GM23338 (cell line): Measurements from ENCODE around the gene PPP6R1. TPM values are rescaled to one million over a fixed set of nuclear protein-coding genes. Genes with fewer than 3 reads are reported as not detected.

Experiments used
- ATAC-seq: fragments of 200-7000 bp; cut with Tn5 transposase; 3 replicates; pipeline ENCODE4 v1.9.1; 2020
- DNase-seq: peaks from one replicate; pipeline ENCODE4 v3.0.0-alpha.2; 2015; ENCODE audit warnings: low spot score
- H2AFZ ChIP-seq: fragments of 200-600 bp; sonication (generic); 2 replicates; pipeline ENCODE4 v1.8.0; 2016; ENCODE audit warnings: antibody characterized with exemption, mild to moderate bottlenecking, moderate library complexity
- H3F3A ChIP-seq: fragments of 200-600 bp; sonication (generic); replicated peaks from 2 replicates; pipeline ENCODE4 v1.8.0; 2017; ENCODE audit warnings: antibody characterized with exemption, mixed run types, low read depth
- H3K27ac ChIP-seq: fragments of 200-600 bp; sonication (generic); 2 replicates; pipeline ENCODE4 v1.6.1; 2016; ENCODE audit warnings: low read depth
- H3K27me3 ChIP-seq: fragments of 200-600 bp; sonication (generic); 2 replicates; pipeline ENCODE4 v1.8.0; 2016; ENCODE audit warnings: mild to moderate bottlenecking, mixed run types, moderate library complexity; ENCODE audit not compliant: insufficient read depth
- H3K36me3 ChIP-seq: fragments of 200-600 bp; sonication (generic); 2 replicates; pipeline ENCODE4 v1.8.0; 2016; ENCODE audit warnings: mild to moderate bottlenecking; ENCODE audit not compliant: insufficient read depth
- H3K4me1 ChIP-seq: fragments of 200-600 bp; sonication (generic); 2 replicates; pipeline ENCODE4 v1.8.0; 2016; ENCODE audit warnings: mild to moderate bottlenecking, moderate library complexity; ENCODE audit not compliant: insufficient read depth
- H3K4me2 ChIP-seq: fragments of 200-600 bp; sonication (generic); 2 replicates; pipeline ENCODE4 v1.7.1; 2017; ENCODE audit warnings: mixed run types
- H3K4me3 ChIP-seq: fragments of 200-600 bp; sonication (generic); 2 replicates; pipeline ENCODE4 v1.6.1; 2016; ENCODE audit warnings: mixed run types
- H3K79me2 ChIP-seq: fragments of 200-600 bp; sonication (generic); replicated peaks from 2 replicates; pipeline ENCODE4 v1.8.0; 2017; ENCODE audit warnings: mild to moderate bottlenecking; ENCODE audit not compliant: insufficient read depth
- H3K9me2 ChIP-seq: fragments of 200-600 bp; sonication (generic); 2 replicates; pipeline ENCODE4 v1.8.0; 2017; ENCODE audit not compliant: insufficient read depth
- H4K20me1 ChIP-seq: fragments of 200-600 bp; sonication (generic); replicated peaks from 2 replicates; pipeline ENCODE4 v1.8.0; 2017; ENCODE audit warnings: mild to moderate bottlenecking; ENCODE audit not compliant: insufficient read depth
- H3K27ac Mint-ChIP-seq: 2 replicates; pipeline ENCODE4 v1.8.0; 2020; ENCODE audit warnings: inconsistent platforms, mild to moderate bottlenecking, moderate library complexity, mixed read lengths
- H3K27me3 Mint-ChIP-seq: 3 replicates; pipeline ENCODE4 v1.8.0; 2022; ENCODE audit warnings: low read depth, mild to moderate bottlenecking, moderate library complexity, mixed read lengths, inconsistent platforms; ENCODE audit not compliant: insufficient read depth, poor library complexity
- H3K36me3 Mint-ChIP-seq: 3 replicates; pipeline ENCODE4 v1.8.0; 2021; ENCODE audit warnings: low read depth, mild to moderate bottlenecking, inconsistent platforms, moderate library complexity, mixed read lengths
- H3K4me1 Mint-ChIP-seq: 3 replicates; pipeline ENCODE4 v1.8.0; 2020; ENCODE audit warnings: mild to moderate bottlenecking, inconsistent platforms, mixed read lengths
- H3K4me3 Mint-ChIP-seq: 3 replicates; pipeline ENCODE4 v1.8.0; 2021; ENCODE audit warnings: moderate library complexity, mild to moderate bottlenecking, inconsistent platforms, mixed read lengths
- H3K9me3 Mint-ChIP-seq: 3 replicates; pipeline ENCODE4 v1.8.0; 2020; ENCODE audit warnings: moderate library complexity, mild to moderate bottlenecking, inconsistent platforms, mixed read lengths
- CREB1 ChIP-seq: fragments of 250-450 bp; sonication (Bioruptor Pico); IDR thresholded peaks from 2 replicates; pipeline ENCODE4 v1.5.0; 2020; ENCODE audit warnings: low read depth, mild to moderate bottlenecking, moderate library complexity
- CTCF ChIP-seq, 2 experiments: fragments of 200-600 bp in 1 of 2; sonication (generic) in 1 of 2; conservative IDR thresholded peaks; 2 replicates each; pipeline versions ENCODE4 v1.5.1 to v1.6.1; 2016 to 2017; ENCODE audit warnings: antibody characterized with exemption in 2 of 2, low read depth in 2 of 2, mild to moderate bottlenecking in 2 of 2, moderate library complexity in 1 of 2
- EZH2 ChIP-seq: fragments of 200-600 bp; sonication (generic); IDR thresholded peaks from one replicate; pipeline ENCODE4 v1.8.0; 2017; ENCODE audit warnings: antibody characterized with exemption, mild to moderate bottlenecking, low read depth; ENCODE audit not compliant: unreplicated experiment
- EZH2phosphoT487 ChIP-seq: fragments of 200-600 bp; sonication (generic); IDR thresholded peaks from one replicate; pipeline ENCODE4 v1.8.1; 2018; ENCODE audit warnings: antibody characterized with exemption; ENCODE audit not compliant: unreplicated experiment
- NANOG ChIP-seq: IDR thresholded peaks from 2 replicates; pipeline ENCODE4 v1.6.1; 2016; ENCODE audit warnings: antibody characterized with exemption, borderline replicate concordance
- POLR2AphosphoS5 ChIP-seq: IDR thresholded peaks from 2 replicates; pipeline ENCODE4 v1.6.1; 2016; ENCODE audit warnings: antibody characterized with exemption, low read depth
- STAT1 ChIP-seq: IDR thresholded peaks from one replicate; pipeline ENCODE4 v1.6.1; 2016; ENCODE audit warnings: antibody characterized with exemption; ENCODE audit not compliant: unreplicated experiment
- ZNF331 ChIP-seq: fragments of 250-450 bp; sonication (Bioruptor Pico); IDR thresholded peaks from 2 replicates; pipeline ENCODE4 v1.5.0; 2020; ENCODE audit warnings: low read depth, mild to moderate bottlenecking, moderate library complexity
- polyA plus RNA-seq: library from polyadenylated mRNA; unstranded; fragments of >200 nt; fragmentation: Nextera tagmentation; extraction: Ambion mirVana; gene quantifications from 2 replicates; pipeline ENCODE4 v1.2.1, GENCODE V29; 2016
- total RNA-seq: library from RNA; depleted of rRNA; stranded (reverse); fragments of >200 nt; shearing (Covaris generic); gene quantifications from 2 replicates; pipeline ENCODE4 v1.2.3, GENCODE V29; 2014
- TF ChIP-seq, protein P1 (sequence below): IDR thresholded peaks from 2 replicates; pipeline ENCODE4 v1.6.1; 2016; ENCODE audit warnings: antibody characterized with exemption
- TF ChIP-seq, protein P2 (sequence below): fragments of 250-450 bp; sonication (Bioruptor Pico); IDR thresholded peaks from 2 replicates; pipeline ENCODE4 v1.5.0; 2020; ENCODE audit warnings: mild to moderate bottlenecking, moderate library complexity
- TF ChIP-seq, protein P3 (sequence below): IDR thresholded peaks from one replicate; pipeline ENCODE4 v1.6.1; 2018; ENCODE audit warnings: antibody characterized with exemption; ENCODE audit not compliant: unreplicated experiment

The PPP6R1 gene
- total and polyA plus RNA-seq, 2 experiments from 2014 or later: 22.2 to 70.8 TPM

DNA sequence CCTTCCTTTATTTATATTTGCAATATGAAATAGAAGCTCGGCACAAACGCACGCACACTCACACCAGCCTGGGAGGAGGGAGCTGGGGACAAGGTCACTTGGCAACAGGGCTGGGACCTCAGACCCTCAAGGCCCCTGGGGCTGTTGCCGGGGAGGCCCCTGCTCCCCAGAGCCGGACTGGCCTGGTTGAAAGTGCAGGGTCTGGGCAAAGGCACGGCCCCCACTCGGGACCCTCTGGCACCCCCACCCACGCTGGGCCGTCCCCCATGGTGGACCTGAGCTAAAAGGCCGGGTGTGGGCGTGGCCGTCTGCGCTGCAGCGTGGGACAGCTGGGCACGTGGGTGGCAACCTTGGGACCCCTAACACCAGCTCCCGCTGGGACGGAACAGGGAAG is 29.0 kb downstream of the PPP6R1 start:
- Mint-ChIP-seq H3K4me1 (peaks cover 4% of the 10 kb centered on the region; the same call in 2 of the 3 replicates), H3K27ac (no peak overlapping the region), H3K36me3 (peaks cover 25% of the 10 kb centered on the region), H3K9me3 (no peaks in the 10 kb centered on the region), H3K27me3 (peaks cover 11% of the 10 kb centered on the region), H3K4me3 (no peak overlapping the region)
- no peak overlapping the region for H3K4me3 ChIP-seq
- DNase-seq (no peak), ATAC-seq (no peak)
- no peaks in the 10 kb centered on the region for H3K4me1 ChIP-seq
- H4K20me1 ChIP-seq: peaks cover 3% of the 10 kb centered on the region
- TF ChIP-seq STAT1 (no peak), ZNF331 (CRISPR knock-in tag) (no peak), EZH2 (no peak), NANOG (no peak), POLR2AphosphoS5 (no peak), CREB1 (no peak), EZH2phosphoT487 (no peak), CTCF (conservative IDR thresholded peaks at IDR 0.05; ENCODE audit: low read depth in 2 of 2) (no peak)
- TF ChIP-seq, protein P1, sequence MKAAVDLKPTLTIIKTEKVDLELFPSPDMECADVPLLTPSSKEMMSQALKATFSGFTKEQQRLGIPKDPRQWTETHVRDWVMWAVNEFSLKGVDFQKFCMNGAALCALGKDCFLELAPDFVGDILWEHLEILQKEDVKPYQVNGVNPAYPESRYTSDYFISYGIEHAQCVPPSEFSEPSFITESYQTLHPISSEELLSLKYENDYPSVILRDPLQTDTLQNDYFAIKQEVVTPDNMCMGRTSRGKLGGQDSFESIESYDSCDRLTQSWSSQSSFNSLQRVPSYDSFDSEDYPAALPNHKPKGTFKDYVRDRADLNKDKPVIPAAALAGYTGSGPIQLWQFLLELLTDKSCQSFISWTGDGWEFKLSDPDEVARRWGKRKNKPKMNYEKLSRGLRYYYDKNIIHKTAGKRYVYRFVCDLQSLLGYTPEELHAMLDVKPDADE: no peak
- TF ChIP-seq, protein P2, sequence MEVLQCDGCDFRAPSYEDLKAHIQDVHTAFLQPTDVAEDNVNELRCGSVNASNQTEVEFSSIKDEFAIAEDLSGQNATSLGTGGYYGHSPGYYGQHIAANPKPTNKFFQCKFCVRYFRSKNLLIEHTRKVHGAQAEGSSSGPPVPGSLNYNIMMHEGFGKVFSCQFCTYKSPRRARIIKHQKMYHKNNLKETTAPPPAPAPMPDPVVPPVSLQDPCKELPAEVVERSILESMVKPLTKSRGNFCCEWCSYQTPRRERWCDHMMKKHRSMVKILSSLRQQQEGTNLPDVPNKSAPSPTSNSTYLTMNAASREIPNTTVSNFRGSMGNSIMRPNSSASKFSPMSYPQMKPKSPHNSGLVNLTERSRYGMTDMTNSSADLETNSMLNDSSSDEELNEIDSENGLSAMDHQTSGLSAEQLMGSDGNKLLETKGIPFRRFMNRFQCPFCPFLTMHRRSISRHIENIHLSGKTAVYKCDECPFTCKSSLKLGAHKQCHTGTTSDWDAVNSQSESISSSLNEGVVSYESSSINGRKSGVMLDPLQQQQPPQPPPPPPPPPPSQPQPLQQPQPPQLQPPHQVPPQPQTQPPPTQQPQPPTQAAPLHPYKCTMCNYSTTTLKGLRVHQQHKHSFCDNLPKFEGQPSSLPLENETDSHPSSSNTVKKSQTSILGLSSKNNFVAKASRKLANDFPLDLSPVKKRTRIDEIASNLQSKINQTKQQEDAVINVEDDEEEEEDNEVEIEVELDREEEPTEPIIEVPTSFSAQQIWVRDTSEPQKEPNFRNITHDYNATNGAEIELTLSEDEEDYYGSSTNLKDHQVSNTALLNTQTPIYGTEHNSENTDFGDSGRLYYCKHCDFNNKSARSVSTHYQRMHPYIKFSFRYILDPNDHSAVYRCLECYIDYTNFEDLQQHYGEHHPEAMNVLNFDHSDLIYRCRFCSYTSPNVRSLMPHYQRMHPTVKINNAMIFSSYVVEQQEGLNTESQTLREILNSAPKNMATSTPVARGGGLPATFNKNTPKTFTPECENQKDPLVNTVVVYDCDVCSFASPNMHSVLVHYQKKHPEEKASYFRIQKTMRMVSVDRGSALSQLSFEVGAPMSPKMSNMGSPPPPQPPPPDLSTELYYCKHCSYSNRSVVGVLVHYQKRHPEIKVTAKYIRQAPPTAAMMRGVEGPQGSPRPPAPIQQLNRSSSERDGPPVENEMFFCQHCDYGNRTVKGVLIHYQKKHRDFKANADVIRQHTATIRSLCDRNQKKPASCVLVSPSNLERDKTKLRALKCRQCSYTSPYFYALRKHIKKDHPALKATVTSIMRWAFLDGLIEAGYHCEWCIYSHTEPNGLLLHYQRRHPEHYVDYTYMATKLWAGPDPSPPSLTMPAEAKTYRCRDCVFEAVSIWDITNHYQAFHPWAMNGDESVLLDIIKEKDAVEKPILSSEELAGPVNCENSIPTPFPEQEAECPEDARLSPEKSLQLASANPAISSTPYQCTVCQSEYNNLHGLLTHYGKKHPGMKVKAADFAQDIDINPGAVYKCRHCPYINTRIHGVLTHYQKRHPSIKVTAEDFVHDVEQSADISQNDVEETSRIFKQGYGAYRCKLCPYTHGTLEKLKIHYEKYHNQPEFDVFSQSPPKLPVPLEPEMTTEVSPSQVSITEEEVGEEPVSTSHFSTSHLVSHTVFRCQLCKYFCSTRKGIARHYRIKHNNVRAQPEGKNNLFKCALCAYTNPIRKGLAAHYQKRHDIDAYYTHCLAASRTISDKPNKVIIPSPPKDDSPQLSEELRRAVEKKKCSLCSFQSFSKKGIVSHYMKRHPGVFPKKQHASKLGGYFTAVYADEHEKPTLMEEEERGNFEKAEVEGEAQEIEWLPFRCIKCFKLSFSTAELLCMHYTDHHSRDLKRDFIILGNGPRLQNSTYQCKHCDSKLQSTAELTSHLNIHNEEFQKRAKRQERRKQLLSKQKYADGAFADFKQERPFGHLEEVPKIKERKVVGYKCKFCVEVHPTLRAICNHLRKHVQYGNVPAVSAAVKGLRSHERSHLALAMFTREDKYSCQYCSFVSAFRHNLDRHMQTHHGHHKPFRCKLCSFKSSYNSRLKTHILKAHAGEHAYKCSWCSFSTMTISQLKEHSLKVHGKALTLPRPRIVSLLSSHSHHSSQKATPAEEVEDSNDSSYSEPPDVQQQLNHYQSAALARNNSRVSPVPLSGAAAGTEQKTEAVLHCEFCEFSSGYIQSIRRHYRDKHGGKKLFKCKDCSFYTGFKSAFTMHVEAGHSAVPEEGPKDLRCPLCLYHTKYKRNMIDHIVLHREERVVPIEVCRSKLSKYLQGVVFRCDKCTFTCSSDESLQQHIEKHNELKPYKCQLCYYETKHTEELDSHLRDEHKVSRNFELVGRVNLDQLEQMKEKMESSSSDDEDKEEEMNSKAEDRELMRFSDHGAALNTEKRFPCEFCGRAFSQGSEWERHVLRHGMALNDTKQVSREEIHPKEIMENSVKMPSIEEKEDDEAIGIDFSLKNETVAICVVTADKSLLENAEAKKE (CRISPR knock-in tag): no peak
- TF ChIP-seq, protein P3, sequence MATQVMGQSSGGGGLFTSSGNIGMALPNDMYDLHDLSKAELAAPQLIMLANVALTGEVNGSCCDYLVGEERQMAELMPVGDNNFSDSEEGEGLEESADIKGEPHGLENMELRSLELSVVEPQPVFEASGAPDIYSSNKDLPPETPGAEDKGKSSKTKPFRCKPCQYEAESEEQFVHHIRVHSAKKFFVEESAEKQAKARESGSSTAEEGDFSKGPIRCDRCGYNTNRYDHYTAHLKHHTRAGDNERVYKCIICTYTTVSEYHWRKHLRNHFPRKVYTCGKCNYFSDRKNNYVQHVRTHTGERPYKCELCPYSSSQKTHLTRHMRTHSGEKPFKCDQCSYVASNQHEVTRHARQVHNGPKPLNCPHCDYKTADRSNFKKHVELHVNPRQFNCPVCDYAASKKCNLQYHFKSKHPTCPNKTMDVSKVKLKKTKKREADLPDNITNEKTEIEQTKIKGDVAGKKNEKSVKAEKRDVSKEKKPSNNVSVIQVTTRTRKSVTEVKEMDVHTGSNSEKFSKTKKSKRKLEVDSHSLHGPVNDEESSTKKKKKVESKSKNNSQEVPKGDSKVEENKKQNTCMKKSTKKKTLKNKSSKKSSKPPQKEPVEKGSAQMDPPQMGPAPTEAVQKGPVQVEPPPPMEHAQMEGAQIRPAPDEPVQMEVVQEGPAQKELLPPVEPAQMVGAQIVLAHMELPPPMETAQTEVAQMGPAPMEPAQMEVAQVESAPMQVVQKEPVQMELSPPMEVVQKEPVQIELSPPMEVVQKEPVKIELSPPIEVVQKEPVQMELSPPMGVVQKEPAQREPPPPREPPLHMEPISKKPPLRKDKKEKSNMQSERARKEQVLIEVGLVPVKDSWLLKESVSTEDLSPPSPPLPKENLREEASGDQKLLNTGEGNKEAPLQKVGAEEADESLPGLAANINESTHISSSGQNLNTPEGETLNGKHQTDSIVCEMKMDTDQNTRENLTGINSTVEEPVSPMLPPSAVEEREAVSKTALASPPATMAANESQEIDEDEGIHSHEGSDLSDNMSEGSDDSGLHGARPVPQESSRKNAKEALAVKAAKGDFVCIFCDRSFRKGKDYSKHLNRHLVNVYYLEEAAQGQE: no peak
- H2AFZ ChIP-seq: no peak overlapping the region
- H3K4me2 ChIP-seq: no peak overlapping the region
- no peaks in the 10 kb centered on the region; the same call in 1 of the 2 replicates for H3K36me3 ChIP-seq
- H3K27ac ChIP-seq: no peak overlapping the region
- no peaks in the 10 kb centered on the region for H3F3A ChIP-seq
- no peaks in the 10 kb centered on the region for H3K9me2 ChIP-seq
- H3K79me2 ChIP-seq: no peaks in the 10 kb centered on the region
- H3K27me3 ChIP-seq: no peaks in the 10 kb centered on the region
